Hematopoietic multipotent progenitor cell (in vitro differentiated cells): ENCODE results near the gene VSIG10L2. TPM values are rescaled to one million over a fixed set of nuclear protein-coding genes. Genes with fewer than 3 reads are reported as not detected.
"Not testable (repeated sequence)": the region's sequence is repeated elsewhere in the genome, so short reads cannot be mapped to it uniquely, and the experiment has no call there.

Experiments
- DNase-seq, 3 donors: peaks; one replicate each; pipeline ENCODE4 v3.0.0-alpha.2; 2011 to 2015; ENCODE audit warnings: low read depth in 2 of 3, low spot score in 2 of 3
- total RNA-seq: library from RNA; depleted of rRNA; stranded (reverse); fragments of >200 nt; gene quantifications from one replicate; pipeline ENCODE4 v1.2.3, GENCODE V29; 2012

VSIG10L2 gene
- total RNA-seq, 1 donor, result not detected

- no peak for DNase-seq
These were observed 13.7 kb downstream of the VSIG10L2 start for GRCh38 chr11:125959511-125959910.

GRCh38 chr11:125959931-125960330 lies 14.1 kb downstream of the VSIG10L2 start:
- no peak for DNase-seq

- DNase-seq, result no peak
These were observed 14.9 kb downstream of the VSIG10L2 start for GRCh38 chr11:125960771-125961170.

- no peak for DNase-seq
These were observed 21.7 kb downstream of the VSIG10L2 start for GRCh38 chr11:125967515-125967914.

- DNase-seq, result peak in 2 of 3 donors; percentile 5 to 38
These were observed 22.5 kb downstream of the VSIG10L2 start for GRCh38 chr11:125968354-125968753.

GRCh38 chr11:125971618-125972017 lies 25.8 kb downstream of the VSIG10L2 start:
- DNase-seq, result no peak

GRCh38 chr11:125974284-125974683 lies 28.4 kb downstream of the VSIG10L2 start:
- no peak for DNase-seq

- DNase-seq, result no peak
These were observed 29.8 kb downstream of the VSIG10L2 start for GRCh38 chr11:125975634-125976033.

GRCh38 chr11:125976156-125976555 lies 30.3 kb downstream of the VSIG10L2 start:
- no peak for DNase-seq

GRCh38 chr11:125977333-125977732 lies 31.5 kb downstream of the VSIG10L2 start:
- DNase-seq, result no peak

GRCh38 chr11:125978181-125978716 lies 32.4 kb downstream of the VSIG10L2 start:
- no peak for DNase-seq

GRCh38 chr11:125978778-125979407 lies 33.0 kb downstream of the VSIG10L2 start:
- no peak for DNase-seq

- DNase-seq, result no peak
These were observed 33.7 kb downstream of the VSIG10L2 start for GRCh38 chr11:125979511-125979910.

- DNase-seq, result no peak
These were observed 34.6 kb downstream of the VSIG10L2 start for GRCh38 chr11:125980436-125980835.

- no peak for DNase-seq
These were observed 36.5 kb downstream of the VSIG10L2 start for GRCh38 chr11:125982348-125982730.

GRCh38 chr11:125985956-125986355 lies 40.1 kb downstream of the VSIG10L2 start:
- not testable (repeated sequence) for DNase-seq

- no peak for DNase-seq
These were observed 41.3 kb downstream of the VSIG10L2 start for GRCh38 chr11:125987066-125987641.

- DNase-seq, result no peak
These were observed 44.4 kb downstream of the VSIG10L2 start for GRCh38 chr11:125990244-125990643.

- no peak for DNase-seq
These were observed 47.0 kb downstream of the VSIG10L2 start for GRCh38 chr11:125992893-125993292.

GRCh38 chr11:125994509-125994908 lies 48.7 kb downstream of the VSIG10L2 start:
- DNase-seq, result no peak

- no peak for DNase-seq
These were observed 49.5 kb downstream of the VSIG10L2 start for GRCh38 chr11:125995313-125995712.

GRCh38 chr11:125998267-125998666 lies 52.4 kb downstream of the VSIG10L2 start:
- DNase-seq, result no peak
